Naive thymus-derived CD8-positive, alpha-beta T cell (primary cell): Measurements from ENCODE around the gene DDX53. TPM values are rescaled to one million over a fixed set of nuclear protein-coding genes. Genes with fewer than 3 reads are reported as not detected.

ENCODE experiments used
- ATAC-seq, 2 donors: fragments of 150-1000 bp; cut with Tn5 transposase in 1 of 2; sonication (Bioruptor Pico), chemical (Tn5 transposase) in 1 of 2; 1 replicate in 1 of 2; 2 replicates in 1 of 2; pipeline ENCODE4 v1.10.0; 2021; ENCODE audit warnings: mild to moderate bottlenecking in 2 of 2, moderate library complexity in 2 of 2
- POLR2A ChIA-PET: fragments of 350-600 bp; sonication (Branson Sonifier 250); formaldehyde crosslinking; loops from one replicate; lab custom pipeline; 2021; ENCODE audit warnings: antibody characterized with exemption; lab: Charles Lee
- DNase-seq, 10 donors: peaks; one replicate each; pipeline versions ENCODE4 v3.0.0 to v3.0.0-alpha.2; 2020 to 2022
- H3K27ac Mint-ChIP-seq, 10 donors: one replicate each; pipeline ENCODE4 v1.8.0; 2020 to 2022; ENCODE audit warnings: mild to moderate bottlenecking in 10 of 10, mixed read lengths in 10 of 10, moderate library complexity in 4 of 10, inconsistent platforms in 1 of 10
- H3K27me3 Mint-ChIP-seq, 5 donors: one replicate each; pipeline ENCODE4 v1.8.0; 2021 to 2022; ENCODE audit warnings: mixed read lengths in 5 of 5
- H3K36me3 Mint-ChIP-seq, 3 donors: one replicate each; pipeline ENCODE4 v1.8.0; 2020 to 2022; ENCODE audit warnings: mixed read lengths in 3 of 3, mild to moderate bottlenecking in 2 of 3, inconsistent platforms in 1 of 3
- H3K4me1 Mint-ChIP-seq, 4 donors: one replicate each; pipeline ENCODE4 v1.8.0; 2021 to 2022; ENCODE audit warnings: mixed read lengths in 4 of 4
- H3K4me3 Mint-ChIP-seq, 10 donors: one replicate each; pipeline ENCODE4 v1.8.0; 2020 to 2022; ENCODE audit warnings: mild to moderate bottlenecking in 10 of 10, mixed read lengths in 10 of 10, moderate library complexity in 6 of 10, inconsistent platforms in 1 of 10
- H3K9me3 Mint-ChIP-seq, 9 donors: one replicate each; pipeline ENCODE4 v1.8.0; 2020 to 2022; ENCODE audit warnings: mixed read lengths in 9 of 9, mild to moderate bottlenecking in 3 of 9, inconsistent platforms in 1 of 9, moderate library complexity in 1 of 9
- polyA plus RNA-seq, 3 donors: library from polyadenylated mRNA; unstranded; fragments of 300-500 nt; fragmentation: Illumina TruSeq; gene quantifications; one replicate each; pipeline ENCODE4 v1.2.3, GENCODE V29; 2021
- total RNA-seq, 8 experiments: library from RNA in 2 of 8; stranded (reverse) in 2 of 8; gene quantifications; one replicate each; pipeline ENCODE4 v1.2.3 and lab custom pipeline; 2021 to 2026

DDX53 gene
- total and polyA plus RNA-seq, 5 experiments from 2014 or later, result not detected

DNA sequence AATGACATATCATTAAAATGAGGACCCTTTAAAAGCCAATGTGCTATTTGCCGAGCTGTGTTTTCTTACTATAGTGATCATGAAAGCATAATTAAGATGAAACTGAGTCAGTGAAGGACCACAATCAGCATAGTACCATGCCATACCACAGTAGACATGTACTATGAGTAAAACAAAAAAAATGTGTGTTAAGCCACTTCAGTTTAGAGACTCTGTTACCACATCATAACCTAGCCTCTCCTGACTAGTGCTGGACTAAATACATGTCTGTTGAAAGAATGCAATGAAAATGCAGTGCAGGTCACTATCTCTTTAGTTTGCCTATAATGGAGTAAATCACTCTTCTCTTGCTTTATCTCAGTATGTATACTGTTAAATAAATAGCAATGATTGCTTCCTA lies 12.3 kb upstream of the DDX53 start:
- no peaks in the 10 kb centered on the region for H3K36me3 Mint-ChIP-seq
- peaks cover 0 to 5% (median 0%) of the 10 kb centered on the region in 5 donors for H3K27me3 Mint-ChIP-seq
- ATAC-seq (no peak), DNase-seq (no peak)
- POLR2A ChIA-PET, result no interaction called here
- H3K4me1 Mint-ChIP-seq, result no peaks in the 10 kb centered on the region
- no peak overlapping the region for H3K4me3 Mint-ChIP-seq
- H3K27ac Mint-ChIP-seq, result no peak overlapping the region
- peaks cover 0 to 2% (median 0%) of the 10 kb centered on the region in 9 donors for H3K9me3 Mint-ChIP-seq

DNA sequence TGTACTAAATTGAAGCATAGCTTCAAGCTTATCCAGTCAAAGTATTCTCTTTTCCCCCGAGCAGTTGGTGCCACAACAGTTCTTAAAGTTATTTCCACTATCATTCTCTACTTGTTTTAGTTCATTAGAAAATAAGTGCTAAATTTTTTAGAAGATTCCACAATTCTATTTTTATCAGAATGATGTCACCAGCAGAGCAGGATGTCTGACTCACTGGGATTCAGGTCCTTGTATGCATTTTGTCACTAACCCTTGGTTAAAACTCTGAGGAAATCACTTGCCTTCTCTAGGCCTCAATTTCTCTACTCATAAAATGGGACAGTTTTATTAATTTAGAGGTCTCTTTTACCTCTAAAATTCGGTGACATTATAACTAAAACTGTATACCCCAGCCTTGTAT lies 3.4 kb downstream of the DDX53 start:
- DNase-seq (no peak), ATAC-seq (no peak)
- POLR2A ChIA-PET, result no interaction called here
- Mint-ChIP-seq H3K27ac (no peak overlapping the region), H3K4me1 (no peaks in the 10 kb centered on the region), H3K4me3 (no peak overlapping the region), H3K27me3 (no peaks in the 10 kb centered on the region), H3K36me3 (no peaks in the 10 kb centered on the region), H3K9me3 (peaks cover 0 to 7% (median 3%) of the 10 kb centered on the region in 9 donors)

GRCh38 chrX:23008431-23009099 lies 8.8 kb downstream of the DDX53 start:
- Mint-ChIP-seq H3K27ac (no peak overlapping the region), H3K9me3 (peaks cover 0 to 7% (median 3%) of the 10 kb centered on the region in 9 donors), H3K4me3 (no peak overlapping the region), H3K27me3 (no peaks in the 10 kb centered on the region), H3K36me3 (no peaks in the 10 kb centered on the region), H3K4me1 (peaks cover 1 to 14% (median 13%) of the 10 kb centered on the region in 4 donors)
- ATAC-seq, result no peak
- DNase-seq, result no peak
- POLR2A ChIA-PET, result no interaction called here

DNA sequence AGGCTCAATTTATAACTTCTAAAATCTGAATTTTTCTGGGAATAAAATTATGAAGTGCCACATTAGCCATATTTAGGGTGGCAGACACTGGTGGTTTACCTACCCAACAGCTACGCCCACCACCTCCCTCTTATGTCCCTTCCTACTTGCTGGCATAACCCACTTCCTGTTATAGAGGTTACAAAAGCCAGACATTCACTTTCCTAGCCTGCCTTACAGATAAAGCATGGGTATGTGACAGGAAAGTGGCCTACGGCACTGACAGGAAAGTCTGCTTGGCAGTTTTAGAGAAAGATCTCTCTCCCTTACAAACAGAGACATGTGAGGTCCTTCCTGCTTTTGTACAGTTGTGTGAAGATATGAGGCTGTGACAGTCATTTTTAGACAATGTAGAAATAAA lies 12.4 kb downstream of the DDX53 start:
- H3K4me1 Mint-ChIP-seq, result peaks cover 1 to 17% (median 13%) of the 10 kb centered on the region in 4 donors
- H3K36me3 Mint-ChIP-seq, result no peaks in the 10 kb centered on the region
- peak; percentile 56 to 73 for ATAC-seq
- peaks cover 0 to 3% (median 0%) of the 10 kb centered on the region in 9 donors for H3K9me3 Mint-ChIP-seq
- peak in 3 of 10 donors; percentile 9 to 36 (median 25) for DNase-seq
- peak overlapping the region in 8 of 10 donors; percentile 18 to 82 (median 62) for H3K27ac Mint-ChIP-seq
- POLR2A ChIA-PET, result no interaction called here
- no peaks in the 10 kb centered on the region for H3K27me3 Mint-ChIP-seq
- peak overlapping the region in 4 of 10 donors; percentile 12 to 70 (median 20) for H3K4me3 Mint-ChIP-seq

DNA sequence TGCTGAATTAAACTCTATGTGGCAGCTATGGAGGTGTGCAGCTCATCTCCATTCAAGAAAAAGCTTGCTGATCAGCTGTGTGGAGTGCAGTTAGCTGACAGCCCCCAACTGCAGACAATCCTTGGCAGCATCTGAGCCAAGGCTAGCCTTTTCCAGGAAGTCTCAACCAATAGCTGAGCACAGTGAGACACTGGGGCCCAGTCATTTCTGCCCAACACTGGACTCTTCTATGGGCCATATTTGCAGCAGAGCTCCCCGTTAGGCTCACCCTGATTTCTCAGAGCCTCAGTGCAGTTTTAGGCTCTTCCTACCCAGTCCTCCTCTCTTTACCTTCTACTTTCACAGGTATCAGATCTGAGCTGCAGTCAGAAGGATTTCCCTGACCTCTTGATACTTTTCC lies 12.9 kb downstream of the DDX53 start:
- POLR2A ChIA-PET, result no interaction called here
- H3K4me3 Mint-ChIP-seq, result peak overlapping the region in 2 of 10 donors; percentile 52 to 70
- peak overlapping the region in 7 of 10 donors; percentile 18 to 82 (median 72) for H3K27ac Mint-ChIP-seq
- ATAC-seq (no peak), DNase-seq (no peak)
- H3K4me1 Mint-ChIP-seq, result peaks cover 1 to 17% (median 13%) of the 10 kb centered on the region in 4 donors
- H3K9me3 Mint-ChIP-seq, result no peaks in the 10 kb centered on the region
- no peaks in the 10 kb centered on the region for H3K27me3 Mint-ChIP-seq
- H3K36me3 Mint-ChIP-seq, result no peaks in the 10 kb centered on the region

- no peaks in the 10 kb centered on the region for H3K27me3 Mint-ChIP-seq
- POLR2A ChIA-PET, result no interaction called here
- H3K36me3 Mint-ChIP-seq, result no peaks in the 10 kb centered on the region
- H3K4me1 Mint-ChIP-seq, result peaks cover 1 to 17% (median 13%) of the 10 kb centered on the region in 4 donors
- no peaks in the 10 kb centered on the region for H3K9me3 Mint-ChIP-seq
- H3K27ac Mint-ChIP-seq, result no peak overlapping the region
- H3K4me3 Mint-ChIP-seq, result no peak overlapping the region
- DNase-seq (no peak), ATAC-seq (no peak)
Observed at GRCh38 chrX:23013366-23013765, 13.6 kb downstream of the DDX53 start.

DNA sequence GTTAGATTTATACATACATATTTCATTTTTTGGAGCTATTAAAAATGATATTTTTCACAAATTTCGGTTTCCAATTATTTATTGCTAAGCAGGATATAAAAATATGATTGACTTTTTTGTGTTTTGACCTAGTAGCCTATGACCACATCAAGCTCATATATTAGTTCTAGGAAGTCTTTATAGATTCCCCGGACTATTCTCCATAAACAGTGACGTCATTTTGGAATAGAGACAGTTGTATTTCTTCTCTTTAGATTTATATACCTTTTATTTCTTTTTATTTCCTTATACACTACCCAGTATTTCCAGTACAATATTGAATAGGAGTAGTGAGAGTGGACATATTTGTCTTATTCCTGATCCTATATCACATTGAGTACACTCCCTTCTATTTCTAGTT lies 31.8 kb downstream of the DDX53 start:
- ATAC-seq, result no peak
- POLR2A ChIA-PET, result no interaction called here

DNA sequence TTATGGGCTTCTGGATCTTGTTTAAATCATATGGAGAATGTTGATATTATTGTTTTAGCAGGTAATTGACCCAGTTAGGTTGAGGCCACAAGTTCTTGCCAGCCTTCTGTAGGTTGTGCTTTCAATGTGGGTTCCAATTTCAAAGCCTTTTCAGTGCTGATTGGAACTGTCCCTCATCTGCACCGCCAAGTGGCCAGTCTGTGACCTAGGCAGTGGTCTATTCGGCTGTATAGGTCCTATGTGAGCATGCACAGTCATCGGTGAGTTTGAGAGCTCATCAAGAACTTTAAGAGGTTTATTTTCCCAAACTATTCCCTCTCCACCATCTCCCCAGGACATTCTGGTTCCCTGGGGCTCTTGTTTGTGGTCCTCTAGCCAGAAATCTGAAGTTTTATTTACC lies 35.7 kb downstream of the DDX53 start:
- POLR2A ChIA-PET, result no interaction called here
- no peak for DNase-seq
- Mint-ChIP-seq H3K27me3 (peaks cover 0 to 4% (median 0%) of the 10 kb centered on the region in 5 donors), H3K4me1 (no peaks in the 10 kb centered on the region), H3K4me3 (no peak overlapping the region), H3K27ac (no peak overlapping the region), H3K36me3 (no peaks in the 10 kb centered on the region), H3K9me3 (peaks cover 0 to 5% (median 0%) of the 10 kb centered on the region in 9 donors)
- ATAC-seq, result no peak

More for the DNA sequence above, 31.8 kb downstream of the DDX53 start:
- H3K4me1 Mint-ChIP-seq, result no peaks in the 10 kb centered on the region
- H3K4me3 Mint-ChIP-seq, result no peak overlapping the region
- H3K36me3 Mint-ChIP-seq, result no peaks in the 10 kb centered on the region
- H3K27ac Mint-ChIP-seq, result no peak overlapping the region
- no peak for DNase-seq
- H3K27me3 Mint-ChIP-seq, result no peaks in the 10 kb centered on the region
- H3K9me3 Mint-ChIP-seq, result peaks cover 0 to 5% (median 0%) of the 10 kb centered on the region in 9 donors

DNA sequence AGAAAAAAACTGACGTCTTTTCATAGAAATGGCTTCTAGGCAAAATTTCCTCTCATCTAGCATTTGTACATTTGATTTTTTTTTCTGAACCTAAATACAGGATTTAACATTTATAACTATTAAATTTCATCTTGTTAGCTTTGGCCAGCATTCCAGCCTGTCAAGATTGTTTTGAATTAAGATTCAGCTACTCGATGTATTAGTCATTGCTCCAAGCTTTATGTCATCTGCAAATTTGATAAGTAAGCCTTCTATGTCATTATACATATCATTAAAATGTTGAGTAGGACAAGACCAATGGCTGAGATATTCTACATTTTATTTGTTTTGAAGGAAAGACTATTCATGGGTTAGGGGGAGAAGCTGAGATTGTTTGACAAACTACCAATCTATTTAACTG lies 46.7 kb downstream of the DDX53 start:
- POLR2A ChIA-PET, result no interaction called here
- DNase-seq (no peak), ATAC-seq (no peak)
- Mint-ChIP-seq H3K36me3 (no peaks in the 10 kb centered on the region), H3K4me3 (no peak overlapping the region), H3K9me3 (no peaks in the 10 kb centered on the region), H3K27me3 (peaks cover 0 to 2% (median 0%) of the 10 kb centered on the region in 5 donors), H3K27ac (no peak overlapping the region), H3K4me1 (no peaks in the 10 kb centered on the region)

- no peak overlapping the region for H3K27ac Mint-ChIP-seq
- POLR2A ChIA-PET, result no interaction called here
- no peaks in the 10 kb centered on the region for H3K4me1 Mint-ChIP-seq
- ATAC-seq (no peak), DNase-seq (no peak)
- H3K36me3 Mint-ChIP-seq, result no peaks in the 10 kb centered on the region
- peaks cover 0 to 2% (median 0%) of the 10 kb centered on the region in 5 donors for H3K27me3 Mint-ChIP-seq
- peaks cover 0 to 3% (median 0%) of the 10 kb centered on the region in 9 donors for H3K9me3 Mint-ChIP-seq
- H3K4me3 Mint-ChIP-seq, result no peak overlapping the region
Observed at GRCh38 chrX:23048806-23049573, 49.2 kb downstream of the DDX53 start.

GRCh38 chrX:23052324-23052723 lies 52.6 kb downstream of the DDX53 start:
- no peak for ATAC-seq
- Mint-ChIP-seq H3K36me3 (no peaks in the 10 kb centered on the region), H3K4me1 (no peaks in the 10 kb centered on the region), H3K27ac (no peak overlapping the region), H3K9me3 (peaks cover 0 to 3% (median 0%) of the 10 kb centered on the region in 9 donors), H3K4me3 (no peak overlapping the region), H3K27me3 (peaks cover 0 to 2% (median 0%) of the 10 kb centered on the region in 5 donors)
- POLR2A ChIA-PET, result no interaction called here
- no peak for DNase-seq
